B cell (primary cell): Measurements from ENCODE around the gene MARCHF3. TPM values are rescaled to one million over a fixed set of nuclear protein-coding genes. Genes with fewer than 3 reads are reported as not detected.

ENCODE experiments used
- ATAC-seq: fragments of 200-7000 bp; cut with Tn5 transposase; one replicate; pipeline ENCODE4 v1.10.0; 2021; ENCODE audit warnings: low read depth, mild to moderate bottlenecking, moderate number of reproducible peaks, moderate library complexity
- CTCF ChIA-PET: fragments of 350-600 bp; sonication (Branson Sonifier 250); formaldehyde crosslinking; loops from one replicate; lab custom pipeline; 2021; ENCODE audit warnings: antibody characterized with exemption, inconsistent platforms; lab: Charles Lee
- POLR2A ChIA-PET: fragments of 350-600 bp; sonication (Branson Sonifier 250); formaldehyde crosslinking; loops from one replicate; lab custom pipeline; 2021; ENCODE audit warnings: antibody characterized with exemption; lab: Charles Lee
- DNase-seq: peaks from one replicate; pipeline ENCODE4 v3.0.0; 2013
- H2AFZ ChIP-seq: 2 replicates; pipeline ENCODE4 v1.6.1; 2012; ENCODE audit warnings: mild to moderate bottlenecking, low read depth, low read length; ENCODE audit not compliant: insufficient read depth, poor library complexity, severe bottlenecking
- H3K27ac ChIP-seq, 2 donors: 1 replicate in 1 of 2; 2 replicates in 1 of 2; pipeline ENCODE4 v1.5.1; 2012 to 2013; ENCODE audit warnings: low read length in 2 of 2, mild to moderate bottlenecking in 2 of 2, moderate library complexity in 1 of 2
- H3K27me3 ChIP-seq, 4 experiments: fragments of 200-600 bp in 1 of 4; sonication (generic) in 1 of 4; replicated peaks in 1 of 4; 1 replicate in 2 of 4; 2 replicates in 2 of 4; pipeline versions ENCODE4 v1.6.1 to v1.7.0; 2013 to 2016; ENCODE audit warnings: low read length in 3 of 4, mild to moderate bottlenecking in 2 of 4, mixed read lengths in 1 of 4, moderate library complexity in 1 of 4; ENCODE audit not compliant: insufficient read depth in 4 of 4, control insufficient read depth in 3 of 4; ENCODE audit errors: control extremely low read depth in 1 of 4
- H3K36me3 ChIP-seq, 2 experiments: replicated peaks in 1 of 2; 1 replicate in 1 of 2; 2 replicates in 1 of 2; pipeline versions ENCODE4 v1.6.1 to v1.7.1; 2013; ENCODE audit warnings: low read length in 1 of 2; ENCODE audit not compliant: insufficient read depth in 2 of 2, control insufficient read depth in 1 of 2; ENCODE audit errors: control extremely low read depth in 1 of 2, extremely low read depth in 1 of 2
- H3K4me1 ChIP-seq, 2 donors: fragments of 200-600 bp in 1 of 2; sonication (generic) in 1 of 2; 1 replicate in 1 of 2; 2 replicates in 1 of 2; pipeline versions ENCODE4 v1.5.1 to v1.6.1; 2013 to 2017; ENCODE audit warnings: low read length in 2 of 2; ENCODE audit not compliant: control insufficient read depth in 2 of 2, insufficient read depth in 2 of 2
- H3K4me2 ChIP-seq: replicated peaks from 2 replicates; pipeline ENCODE3; 2012; ENCODE audit warnings: mild to moderate bottlenecking, low read depth, low read length; ENCODE audit not compliant: poor library complexity, severe bottlenecking
- H3K4me3 ChIP-seq, 5 experiments: fragments of 200-600 bp in 1 of 5; sonication (generic) in 1 of 5; 1 replicate in 3 of 5; 2 replicates in 2 of 5; pipeline versions ENCODE4 v1.5.1 to v1.7.0; 2011 to 2016; ENCODE audit warnings: low read length in 4 of 5, mild to moderate bottlenecking in 4 of 5, low read depth in 2 of 5, control low read depth in 1 of 5, moderate library complexity in 1 of 5; ENCODE audit not compliant: insufficient read depth in 1 of 5; ENCODE audit errors: control extremely low read depth in 1 of 5, extremely low read depth in 1 of 5
- H3K79me2 ChIP-seq: fragments of 200-600 bp; sonication (generic); one replicate; pipeline ENCODE4 v1.6.0; 2016; ENCODE audit warnings: low read length; ENCODE audit not compliant: control insufficient read depth, insufficient read depth
- H3K9ac ChIP-seq: fragments of 200-600 bp; sonication (generic); 2 replicates; pipeline ENCODE4 v1.6.1; 2017; ENCODE audit warnings: mild to moderate bottlenecking, low read length, moderate library complexity
- H3K9me3 ChIP-seq, 3 donors: one replicate each; pipeline versions ENCODE4 v1.6.1 to v1.7.1; 2013; ENCODE audit warnings: low read length in 2 of 3; ENCODE audit not compliant: control insufficient read depth in 2 of 3, insufficient read depth in 1 of 3; ENCODE audit errors: control extremely low read depth in 1 of 3
- H4K20me1 ChIP-seq: 2 replicates; pipeline ENCODE4 v1.6.0; 2012; ENCODE audit warnings: mild to moderate bottlenecking, low read length; ENCODE audit not compliant: insufficient read depth, control insufficient read depth, poor library complexity, severe bottlenecking
- H3K27ac Mint-ChIP-seq: one replicate; pipeline ENCODE4 v1.8.0; 2021; ENCODE audit warnings: mixed read lengths
- H3K27me3 Mint-ChIP-seq: one replicate; pipeline ENCODE4 v1.8.0; 2021; ENCODE audit warnings: mixed read lengths
- H3K4me1 Mint-ChIP-seq: one replicate; pipeline ENCODE4 v1.8.0; 2021; ENCODE audit warnings: mixed read lengths
- H3K4me3 Mint-ChIP-seq: one replicate; pipeline ENCODE4 v1.8.0; 2021; ENCODE audit warnings: mixed read lengths
- H3K9me3 Mint-ChIP-seq: one replicate; pipeline ENCODE4 v1.8.0; 2022; ENCODE audit warnings: mixed read lengths; ENCODE audit not compliant: insufficient read depth
- CTCF ChIP-seq: fragments of 200-600 bp; IDR thresholded peaks from one replicate; pipeline ENCODE4 v1.8.0; 2022; ENCODE audit warnings: antibody characterized with exemption, mild to moderate bottlenecking
- EZH2 ChIP-seq: IDR thresholded peaks from 2 replicates; pipeline ENCODE4 v1.6.1; 2012; ENCODE audit warnings: borderline replicate concordance, low read depth, mild to moderate bottlenecking, moderate library complexity, low read length; ENCODE audit not compliant: insufficient read depth, poor library complexity, severe bottlenecking
- WGBS: methylation state at CpG from one replicate; pipeline ENCODE4 v1.1.5; 2013; ENCODE audit warnings: missing lambda C conversion rate; ENCODE audit not compliant: insufficient coverage; 5-methylcytosine and 5-hydroxymethylcytosine counted together
- intact Hi-C: fragments of 100-400 bp; cut with micrococcal nuclease; formaldehyde crosslinking; loops from one replicate; pipeline ENCODE4 v1.10.0; 2022
- polyA plus RNA-seq: library from polyadenylated mRNA; depleted of rRNA; stranded (reverse); fragments of >200 nt; gene quantifications from 2 replicates; pipeline ENCODE4 v1.2.3, GENCODE V29; 2012
- total RNA-seq, 2 donors: library from RNA; stranded (reverse); fragments of 120-200 nt in 1 of 2; gene quantifications; 1 replicate in 1 of 2; 2 replicates in 1 of 2; pipeline versions ENCODE4 v1.2.3 to v1.2.4, GENCODE V29; 2013 to 2022

Gene MARCHF3
- total and polyA plus RNA-seq, 2 donors (not counting 1 experiment from before 2014, with no cell fraction given), result 31.6 to 35.0 TPM

GRCh38 chr5:127041571-127041970 lies 11.2 kb upstream of the MARCHF3 start:
- Histone ChIP-seq H3K27ac (no peak overlapping the region), H3K9me3 (no peaks in the 10 kb centered on the region), H3K9ac (no peak overlapping the region), H2AFZ (no peak overlapping the region), H3K4me3 (no peak overlapping the region), H3K79me2 (no peaks in the 10 kb centered on the region), H3K27me3 (no peaks in the 10 kb centered on the region), H3K36me3 (peaks cover 0 to under 1% of the 10 kb centered on the region in 2 experiments), H3K4me2 (no peak overlapping the region), H4K20me1 (no peaks in the 10 kb centered on the region), H3K4me1 (no peaks in the 10 kb centered on the region)
- no peak overlapping the region for H3K4me3 Mint-ChIP-seq
- WGBS, result no CpG with 5 or more reads among the region's 3 CpGs
- TF ChIP-seq CTCF (no peak), EZH2 (no peak)
- H3K9me3 Mint-ChIP-seq, result no peaks in the 10 kb centered on the region
- ChIA-PET CTCF (interaction anchor here (0.9 kb wide), 1 partner anchor 10 kb away, joined by 3 read pairs; no protein-coding TSS in a partner anchor), POLR2A (no interaction called here)
- ATAC-seq (no peak), DNase-seq (no peak)
- no peaks in the 10 kb centered on the region for H3K27me3 Mint-ChIP-seq
- intact Hi-C loops, result loop anchor here (10.0 kb wide), 1 partner anchor 273 kb away; no protein-coding TSS in a partner anchor
- no peak overlapping the region for H3K27ac Mint-ChIP-seq
- H3K4me1 Mint-ChIP-seq, result peaks cover 6% of the 10 kb centered on the region

- 92% methylated on average over 5 of the region's 9 CpGs for WGBS
- POLR2A ChIA-PET, result no interaction called here
- H3K27ac ChIP-seq, result no peak overlapping the region
- ATAC-seq (no peak), DNase-seq (no peak)
- H4K20me1 ChIP-seq, result no peaks in the 10 kb centered on the region
- H3K4me1 ChIP-seq, result no peaks in the 10 kb centered on the region
- H3K79me2 ChIP-seq, result no peaks in the 10 kb centered on the region
- no peaks in the 10 kb centered on the region for H3K27me3 ChIP-seq
- H3K36me3 ChIP-seq, result no peaks in the 10 kb centered on the region
- CTCF ChIA-PET, result interaction anchor here (0.9 kb wide), 1 partner anchor 9 kb away, joined by 3 read pairs; no protein-coding TSS in a partner anchor
- Mint-ChIP-seq H3K27me3 (no peaks in the 10 kb centered on the region), H3K4me1 (peaks cover 6% of the 10 kb centered on the region), H3K9me3 (no peaks in the 10 kb centered on the region), H3K4me3 (no peak overlapping the region), H3K27ac (no peak overlapping the region)
- no peak overlapping the region for H3K4me3 ChIP-seq
- no peaks in the 10 kb centered on the region for H3K9me3 ChIP-seq
- intact Hi-C loops, result loop anchor here (10.0 kb wide), 1 partner anchor 274 kb away; no protein-coding TSS in a partner anchor
- no peak overlapping the region for H3K4me2 ChIP-seq
- no peak overlapping the region for H3K9ac ChIP-seq
- H2AFZ ChIP-seq, result no peak overlapping the region
- TF ChIP-seq EZH2 (no peak), CTCF (no peak)
Observed at GRCh38 chr5:127040796-127041520, 10.6 kb upstream of the MARCHF3 start.
